Stimulated activated CD4-positive, alpha-beta T cell treated with anti-CD3 and anti-CD28 coated beads, Interleukin-4, amount 100 ng/mL, for 24 hours (primary cell): ENCODE results near the gene NEMP1.
"Not testable (repeated sequence)": the region's sequence is repeated elsewhere in the genome, so short reads cannot be mapped to it uniquely, and the experiment has no call there.

Experiments used
- DNase-seq: peaks from one replicate; pipeline ENCODE4 v3.0.0-alpha.2; 2020

Gene NEMP1

GRCh38 chr12:57025196-57025595, 53.4 kb downstream of the NEMP1 start:
- no peak for DNase-seq

- DNase-seq, result not testable (repeated sequence)
Observed at GRCh38 chr12:57022324-57022723, 56.3 kb downstream of the NEMP1 start.

- DNase-seq, result no peak
Observed at GRCh38 chr12:57019983-57020719, 58.4 kb downstream of the NEMP1 start.

GRCh38 chr12:57018906-57019305, 59.7 kb downstream of the NEMP1 start:
- DNase-seq, result no peak

- DNase-seq, result not testable (repeated sequence)
Observed at GRCh38 chr12:57018353-57018752, 60.2 kb downstream of the NEMP1 start.

GRCh38 chr12:57016348-57016747, 62.2 kb downstream of the NEMP1 start, which contains the start of gene TAC3:
Gene TAC3 (minus strand): TSS chr12:57016529. CDS start chr12:57015797, 732 bp downstream.
- DNase-seq, result no peak

- DNase-seq, result no peak
Observed at GRCh38 chr12:57012600-57013465, 65.8 kb downstream of the NEMP1 start.

- DNase-seq, result no peak
Observed at GRCh38 chr12:57011438-57012424, 66.9 kb downstream of the NEMP1 start.

- DNase-seq, result no peak
Observed at GRCh38 chr12:57010627-57011247, 67.9 kb downstream of the NEMP1 start.

GRCh38 chr12:57009949-57010626, 68.5 kb downstream of the NEMP1 start:
- no peak for DNase-seq

GRCh38 chr12:57008178-57008577, 70.4 kb downstream of the NEMP1 start:
- peak; percentile 23 for DNase-seq

GRCh38 chr12:57006809-57007475, 71.6 kb downstream of the NEMP1 start:
- DNase-seq, result peak; percentile 41

GRCh38 chr12:57005980-57006808, 72.4 kb downstream of the NEMP1 start, which contains the start of gene ZBTB39:
Gene ZBTB39 (minus strand): TSS chr12:57006546. CDS start chr12:57004917, 1,629 bp downstream.
- peak; percentile 60 for DNase-seq
